ENCODE measurements around the gene JCAD. TPM values are rescaled to one million over a fixed set of nuclear protein-coding genes. Genes with fewer than 3 reads are reported as not detected.

Gene JCAD, protein sequence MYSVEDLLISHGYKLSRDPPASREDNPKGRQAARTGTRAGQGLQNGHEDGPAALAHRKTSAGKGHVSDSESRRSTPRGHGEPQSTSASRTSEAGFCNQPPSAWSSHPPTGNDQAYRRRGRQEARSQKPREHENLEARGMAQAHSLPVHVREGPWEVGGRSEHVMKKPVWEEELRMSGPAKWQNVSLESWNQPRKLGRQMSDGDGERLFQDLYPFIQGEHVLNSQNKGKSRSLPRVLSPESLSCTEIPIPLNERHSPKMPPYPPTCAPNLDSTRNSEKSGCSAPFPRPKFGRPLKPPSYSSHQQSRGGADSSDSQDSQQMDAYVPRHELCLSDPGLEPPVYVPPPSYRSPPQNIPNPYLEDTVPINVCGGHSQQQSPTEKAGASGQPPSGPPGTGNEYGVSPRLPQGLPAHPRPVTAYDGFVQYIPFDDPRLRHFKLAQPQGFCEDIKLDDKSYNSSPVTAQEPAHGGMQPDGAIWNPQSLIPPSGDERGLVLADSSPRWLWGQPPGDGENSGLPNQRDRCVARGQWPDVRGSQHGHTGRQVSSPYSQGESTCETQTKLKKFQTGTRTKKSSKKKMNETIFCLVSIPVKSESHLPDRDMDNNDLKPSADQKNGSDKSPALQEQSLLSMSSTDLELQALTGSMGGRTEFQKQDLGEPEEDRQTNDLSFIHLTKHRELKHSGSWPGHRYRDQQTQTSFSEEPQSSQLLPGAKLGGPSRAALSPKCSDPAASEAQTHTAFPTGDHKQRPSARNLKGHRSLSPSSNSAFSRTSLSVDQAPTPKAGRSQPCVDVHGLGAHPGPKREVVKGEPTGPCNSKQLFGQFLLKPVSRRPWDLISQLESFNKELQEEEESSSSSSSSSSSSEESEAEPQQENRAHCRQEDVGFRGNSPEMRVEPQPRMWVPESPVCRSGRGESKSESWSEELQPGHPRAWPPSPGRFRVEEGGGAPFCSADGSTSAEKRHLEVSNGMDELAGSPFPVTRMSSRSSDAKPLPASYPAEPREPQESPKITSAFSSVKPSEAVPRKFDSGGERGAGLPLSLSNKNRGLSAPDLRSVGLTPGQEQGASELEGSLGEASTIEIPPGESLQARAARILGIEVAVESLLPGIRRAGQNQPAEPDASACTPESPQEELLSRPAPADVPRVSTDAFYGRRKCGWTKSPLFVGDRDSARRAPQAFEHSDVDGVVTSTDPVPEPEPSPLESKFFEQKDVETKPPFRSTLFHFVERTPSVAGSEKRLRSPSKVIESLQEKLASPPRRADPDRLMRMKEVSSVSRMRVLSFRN (N-terminal part only)
- under 0.01 and 0.15 TPM in 2 replicates for total RNA-seq (2014; rRNA removed; shearing (Covaris generic))

DNA sequence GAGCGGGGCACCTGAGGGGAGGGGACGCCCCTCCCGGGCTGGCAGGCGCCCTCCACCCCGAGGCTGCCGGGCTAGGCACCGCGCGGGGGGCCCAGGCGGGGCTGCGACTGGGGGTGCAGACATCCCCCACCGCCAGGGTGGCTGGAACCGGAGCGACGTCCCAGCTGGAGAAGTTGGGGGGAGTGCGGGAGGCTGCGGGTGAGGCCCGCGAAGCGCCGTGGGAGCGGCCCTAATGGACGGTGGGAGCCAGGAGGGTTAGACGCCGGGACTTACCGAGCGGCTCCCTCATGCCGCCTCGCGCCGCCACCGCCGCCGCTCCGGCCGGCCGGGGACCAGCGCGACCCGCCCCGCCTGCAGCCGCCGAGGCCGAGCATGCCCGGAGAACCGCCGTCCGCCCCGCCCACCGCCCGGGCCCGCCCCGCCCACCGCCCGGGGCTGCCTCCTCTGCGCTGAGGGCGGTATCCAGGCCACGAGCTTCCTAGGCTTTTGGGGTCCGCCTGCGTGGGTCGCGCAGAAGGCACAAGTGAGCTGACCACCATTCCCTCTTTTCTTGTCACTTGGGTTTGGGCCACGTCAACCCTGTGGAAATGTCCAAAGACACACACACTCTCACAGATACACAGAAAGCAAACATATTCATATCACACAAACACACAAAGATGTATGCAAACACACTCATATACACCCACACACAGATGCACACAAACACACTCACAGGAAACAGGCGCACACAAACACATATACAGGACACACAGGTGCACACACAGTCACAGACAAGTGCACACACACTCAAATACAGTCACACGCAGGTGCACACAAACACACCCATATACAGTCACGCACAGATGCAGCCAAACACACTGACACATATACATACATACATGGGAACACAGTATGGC lies at the start of gene JCAD:
JCAD (minus strand) TSS at position 378 of the 899 bp plus-strand sequence. CDS start 11,774 bp downstream, outside the sequence.

All from A375 (cell line).